HG03521 (cell line): ENCODE data around the gene ETFA.

Experiments used
- ATAC-seq: cut with Tn5 transposase; IDR thresholded peaks from one replicate; pipeline ENCODE4 v1.9.1; 2021; ENCODE audit warnings: mild to moderate bottlenecking, moderate library complexity; ENCODE audit not compliant: unreplicated experiment

The ETFA gene

GRCh38 chr15:76223521-76223920 lies 87.7 kb downstream of the ETFA start:
- ATAC-seq = no peak

DNA sequence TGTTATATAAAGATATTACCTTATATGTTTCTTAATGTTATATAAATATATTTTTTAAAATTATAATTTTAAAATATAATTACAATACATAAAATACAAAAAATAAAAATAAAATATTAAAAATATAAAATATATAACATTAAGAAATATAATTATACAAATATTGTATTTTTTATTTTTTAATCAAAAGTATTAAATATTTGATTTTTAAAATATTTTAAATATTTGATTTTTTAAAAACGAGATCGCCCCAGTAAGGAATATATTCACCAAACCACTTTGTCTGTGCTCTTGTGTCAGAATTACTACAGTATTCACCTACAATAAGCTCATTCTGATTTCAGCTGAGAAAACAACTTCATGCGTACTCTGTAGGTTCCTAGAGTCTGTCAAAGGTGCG lies 89.1 kb downstream of the ETFA start:
- no peak for ATAC-seq

DNA sequence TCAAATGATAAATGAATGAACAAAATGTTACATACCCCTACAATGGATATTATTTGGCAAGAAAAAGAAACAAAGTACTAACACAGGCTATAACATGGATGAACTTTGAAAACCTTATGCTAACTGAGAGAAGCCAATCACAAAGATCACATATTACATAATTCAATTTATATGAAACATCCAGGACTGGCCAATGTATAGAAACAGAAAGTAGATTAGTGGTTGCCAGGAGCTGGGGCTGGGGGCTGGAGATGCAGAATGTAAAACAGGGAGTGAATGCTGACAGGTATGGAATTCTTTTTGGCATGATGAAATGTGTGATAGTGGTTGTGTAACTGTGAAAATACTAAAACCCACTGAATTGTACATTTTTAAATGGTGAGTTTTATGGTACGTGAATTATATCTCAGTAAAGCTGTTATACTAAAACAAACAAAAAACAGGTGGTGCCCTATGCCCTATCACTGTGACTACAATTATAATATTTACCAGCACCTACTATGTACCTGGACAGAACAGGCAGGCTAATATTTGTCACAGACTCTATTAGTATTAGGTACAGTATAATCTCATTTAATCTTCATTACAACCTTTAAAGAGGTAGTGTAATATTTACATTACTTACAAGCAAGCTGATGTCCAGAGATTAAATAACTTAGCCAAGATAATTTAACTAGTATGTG lies 90.0 kb downstream of the ETFA start:
- ATAC-seq = no peak

GRCh38 chr15:76217882-76218217 lies 93.4 kb downstream of the ETFA start:
- no peak for ATAC-seq

- ATAC-seq = no peak
Measured at GRCh38 chr15:76217029-76217881, 94.0 kb downstream of the ETFA start.

GRCh38 chr15:76215634-76216033 lies 95.6 kb downstream of the ETFA start:
- no peak for ATAC-seq

- ATAC-seq = no peak
Measured at GRCh38 chr15:76209942-76210341, 101.3 kb downstream of the ETFA start.

GRCh38 chr15:76209523-76209922 lies 101.7 kb downstream of the ETFA start:
- no peak for ATAC-seq

DNA sequence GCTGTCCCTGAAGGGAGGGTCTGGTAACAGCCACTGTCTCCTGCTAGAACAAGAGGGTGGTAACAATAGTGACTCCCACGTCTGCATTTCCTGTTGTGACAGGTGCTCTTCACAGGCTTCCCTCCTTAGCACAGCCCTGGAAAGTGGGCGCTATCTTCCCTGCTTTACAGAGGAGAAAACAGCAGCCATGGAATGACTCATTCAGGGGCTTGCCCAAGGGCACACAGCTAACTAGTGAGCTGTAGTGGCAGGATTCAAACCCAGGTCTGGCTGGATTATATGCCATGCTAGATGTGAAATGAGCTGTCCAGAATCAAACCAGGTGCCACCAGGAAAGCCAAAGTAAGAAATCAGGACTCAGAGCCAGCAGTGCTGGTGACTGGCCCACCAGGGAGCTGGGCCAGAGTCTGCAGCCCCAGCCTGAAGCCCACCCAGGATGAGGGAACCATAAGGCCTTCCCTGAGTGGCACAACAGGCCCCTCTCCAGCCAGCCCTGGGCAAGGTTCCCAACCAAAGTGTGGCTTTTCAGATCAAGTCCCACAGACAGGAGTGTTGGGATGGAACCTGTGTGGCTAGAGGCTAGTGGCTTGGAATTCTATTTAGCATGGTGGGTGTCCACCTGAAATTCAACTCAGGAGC lies 102.4 kb downstream of the ETFA start:
- ATAC-seq = no peak

DNA sequence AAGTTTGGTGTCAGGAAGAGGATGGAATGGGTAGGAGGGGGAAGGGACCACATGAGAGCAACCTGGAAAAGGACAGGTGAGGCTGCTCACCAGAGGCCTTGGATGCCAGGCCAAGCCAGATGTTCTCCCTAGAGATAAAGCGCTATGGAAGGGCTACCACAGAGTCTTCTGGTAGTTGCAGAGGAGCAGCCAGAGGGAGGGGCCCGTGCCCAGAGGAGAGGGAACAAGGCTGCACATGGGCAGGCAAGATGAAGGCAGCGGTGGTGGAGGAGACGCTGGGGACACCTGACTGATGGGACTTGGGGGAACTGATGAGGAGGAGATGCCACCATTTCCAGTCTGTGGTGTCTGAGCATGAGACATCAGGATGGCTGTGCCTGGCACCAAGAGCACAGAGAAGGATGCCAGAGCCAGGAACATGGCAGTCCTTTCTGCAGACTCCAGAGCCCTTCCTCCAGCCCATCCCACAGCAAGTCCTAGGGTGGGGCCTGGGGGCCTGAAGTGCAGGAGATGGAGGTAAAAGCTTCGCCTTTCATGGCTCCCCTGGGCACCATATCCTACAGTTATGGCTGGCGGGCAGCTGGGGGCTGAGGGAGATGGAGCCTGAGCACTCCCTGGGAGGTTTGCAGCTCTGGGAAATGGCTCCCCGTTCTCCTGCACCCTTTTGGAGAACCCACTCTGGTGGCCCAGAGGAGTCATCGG lies 103.0 kb downstream of the ETFA start:
- ATAC-seq = no peak

DNA sequence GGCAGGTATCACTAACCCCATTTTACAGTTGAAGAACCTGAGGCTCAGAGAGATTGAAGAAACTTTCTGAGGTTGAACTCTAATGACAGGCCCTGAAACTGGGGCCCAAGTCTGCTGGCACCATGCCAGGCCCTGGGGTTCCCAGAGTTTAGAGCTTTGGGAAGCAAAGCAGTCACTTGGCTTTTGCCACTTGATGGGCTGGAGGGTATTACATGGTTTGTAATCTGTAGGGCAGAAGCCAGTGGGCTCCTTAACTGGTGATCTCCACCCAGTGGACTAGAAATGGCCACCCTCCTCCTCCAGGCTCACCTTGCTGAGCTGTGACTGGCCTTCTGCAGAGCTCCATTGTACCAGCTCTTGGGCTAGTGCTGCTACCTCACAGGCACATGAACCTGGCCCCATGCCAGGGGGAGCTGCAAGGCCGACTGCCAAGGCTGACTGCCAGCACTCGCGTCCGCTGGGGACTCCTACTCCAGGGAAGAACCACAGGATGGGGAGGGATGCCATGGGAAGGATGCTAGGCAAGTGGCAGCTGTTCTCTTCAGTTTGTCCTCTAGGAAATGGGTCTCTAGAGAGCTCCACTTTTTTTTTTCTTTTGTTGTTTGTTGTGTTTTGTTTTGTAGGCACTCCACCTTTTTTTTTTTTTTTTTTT lies 104.8 kb downstream of the ETFA start:
- no peak for ATAC-seq

- no peak for ATAC-seq
Measured at GRCh38 chr15:76204916-76205460, 106.3 kb downstream of the ETFA start.

DNA sequence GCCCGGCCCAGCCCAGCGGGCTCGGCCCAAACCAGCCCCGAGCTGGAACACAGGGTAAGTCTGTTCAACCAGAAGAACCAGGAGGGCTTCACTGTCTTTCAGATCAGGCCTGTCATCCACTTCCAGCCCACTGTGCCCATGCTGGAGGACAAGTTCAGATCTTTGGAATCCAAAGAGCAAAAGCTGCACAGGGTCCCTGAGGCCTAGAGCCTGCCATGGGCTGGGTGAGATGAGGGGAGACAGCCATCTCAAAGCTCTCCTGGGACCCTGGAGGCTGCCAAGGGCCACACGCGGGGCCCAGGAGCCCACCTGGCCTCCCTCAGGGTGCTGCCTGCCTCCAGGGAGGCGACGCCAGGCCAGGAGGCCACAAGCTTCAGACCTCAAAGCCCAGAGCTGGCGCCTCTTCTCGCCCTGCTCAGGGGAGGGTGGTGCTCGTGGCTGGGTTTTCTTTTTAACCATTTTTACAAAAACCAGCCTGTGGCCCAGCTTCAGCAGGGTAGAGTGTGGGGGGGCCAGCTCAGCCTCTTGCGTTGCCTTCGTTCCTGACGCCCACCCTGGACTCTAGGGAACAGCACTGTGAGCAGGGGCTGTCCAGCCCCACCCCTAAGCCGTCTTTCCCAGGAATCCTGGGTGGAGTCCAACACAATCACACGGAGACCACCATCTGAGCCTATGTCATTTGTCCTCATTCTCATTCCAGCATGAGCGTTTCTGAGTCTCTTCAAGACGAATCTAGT lies 107.0 kb downstream of the ETFA start:
- no peak for ATAC-seq

GRCh38 chr15:76203346-76204108 lies 107.7 kb downstream of the ETFA start:
- ATAC-seq = no peak

GRCh38 chr15:76201536-76202255 lies 109.6 kb downstream of the ETFA start:
- ATAC-seq = no peak

DNA sequence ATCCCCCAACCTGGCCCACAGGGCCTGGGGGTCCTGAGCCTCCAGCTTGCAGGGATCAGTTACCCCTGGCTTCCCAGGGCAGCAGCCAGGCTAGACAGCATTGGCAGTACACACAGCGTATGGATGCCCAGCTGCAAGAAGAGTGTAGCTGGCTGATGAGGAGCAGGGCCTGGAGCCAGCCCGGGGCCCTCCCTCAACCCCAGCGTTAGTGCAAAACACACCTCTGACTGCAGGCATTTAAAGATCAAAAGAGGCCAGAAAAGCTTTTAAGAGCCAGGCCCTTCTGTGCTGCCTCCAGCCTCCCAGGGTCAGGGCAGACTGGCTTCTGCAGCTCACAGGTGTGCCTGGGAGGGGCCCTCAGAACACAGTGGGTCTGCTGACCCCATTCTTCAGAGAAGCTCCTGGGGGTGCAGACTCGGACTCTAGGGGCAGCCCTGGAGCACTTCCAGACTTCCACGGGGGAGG lies 110.6 kb downstream of the ETFA start:
- ATAC-seq = no peak

- ATAC-seq = no peak
Measured at GRCh38 chr15:76200083-76200465, 111.2 kb downstream of the ETFA start.
